SK-N-SH treated with all-trans-retinoic acid at 6 μM for 48 hours (cell line): ENCODE results near the gene ORC1.

Experiments used
- ATAC-seq: fragments of 200-7000 bp; cut with Tn5 transposase; 3 replicates; pipeline ENCODE4 v1.9.1; 2020; ENCODE audit warnings: mild to moderate bottlenecking, moderate library complexity
- BACH2 ChIP-seq: fragments of 250-450 bp; sonication (Bioruptor Pico); IDR thresholded peaks from 2 replicates; pipeline ENCODE4 v1.9.0; 2021; ENCODE audit warnings: mild to moderate bottlenecking, borderline replicate concordance
- CREB5 ChIP-seq: fragments of 250-450 bp; sonication (Bioruptor Pico); IDR thresholded peaks from 2 replicates; pipeline ENCODE4 v1.5.1; 2020; ENCODE audit warnings: low read depth, mild to moderate bottlenecking, moderate library complexity
- CSDC2 ChIP-seq: fragments of 250-450 bp; sonication (Bioruptor Pico); IDR thresholded peaks from 2 replicates; pipeline ENCODE4 v1.5.0; 2020; ENCODE audit warnings: mild to moderate bottlenecking, moderate library complexity
- CSRNP3 ChIP-seq: fragments of 250-450 bp; sonication (Bioruptor Pico); IDR thresholded peaks from 2 replicates; pipeline ENCODE4 v1.5.1; 2021; ENCODE audit warnings: mild to moderate bottlenecking, moderate library complexity
- ESRRG ChIP-seq: fragments of 250-450 bp; sonication (Bioruptor Pico); IDR thresholded peaks from 2 replicates; pipeline ENCODE4 v1.6.1; 2021; ENCODE audit warnings: mild to moderate bottlenecking
- GLIS3 ChIP-seq: fragments of 250-450 bp; sonication (Bioruptor Pico); IDR thresholded peaks from 2 replicates; pipeline ENCODE4 v1.5.0; 2020; ENCODE audit warnings: mild to moderate bottlenecking, moderate library complexity
- ISL1 ChIP-seq: fragments of 250-450 bp; sonication (Bioruptor Pico); IDR thresholded peaks from 2 replicates; pipeline ENCODE4 v2.1.2; 2022; ENCODE audit warnings: mild to moderate bottlenecking, moderate library complexity
- OSR1 ChIP-seq: fragments of 250-450 bp; sonication (Bioruptor Pico); IDR thresholded peaks from 2 replicates; pipeline ENCODE4 v1.8.0; 2022; ENCODE audit warnings: moderate library complexity, mild to moderate bottlenecking, inconsistent platforms
- POU6F1 ChIP-seq: fragments of 250-450 bp; sonication (Bioruptor Pico); IDR thresholded peaks from 2 replicates; pipeline ENCODE4 v1.8.0; 2021; ENCODE audit warnings: low read depth, mild to moderate bottlenecking, moderate library complexity, borderline replicate concordance
- PPARA ChIP-seq: fragments of 250-450 bp; sonication (Bioruptor Pico); IDR thresholded peaks from 2 replicates; pipeline ENCODE4 v1.5.0; 2020; ENCODE audit warnings: mild to moderate bottlenecking, borderline replicate concordance
- SNAI2 ChIP-seq: fragments of 250-450 bp; sonication (Bioruptor Pico); IDR thresholded peaks from 2 replicates; pipeline ENCODE4 v1.5.0; 2020; ENCODE audit warnings: mild to moderate bottlenecking, moderate library complexity
- TCF4 ChIP-seq: fragments of 250-450 bp; sonication (Bioruptor Pico); IDR thresholded peaks from 2 replicates; pipeline ENCODE4 v1.8.0; 2021; ENCODE audit warnings: mild to moderate bottlenecking, moderate library complexity, borderline replicate concordance
- TOX ChIP-seq: fragments of 250-450 bp; sonication (Bioruptor Pico); IDR thresholded peaks from 2 replicates; pipeline ENCODE4 v1.8.0; 2021; ENCODE audit warnings: mild to moderate bottlenecking, moderate library complexity, borderline replicate concordance
- TSHZ2 ChIP-seq: fragments of 250-450 bp; sonication (Bioruptor Pico); IDR thresholded peaks from 2 replicates; pipeline ENCODE4 v1.5.0; 2020; ENCODE audit warnings: mild to moderate bottlenecking, moderate library complexity
- ZFP3 ChIP-seq: fragments of 250-450 bp; sonication (Bioruptor Pico); IDR thresholded peaks from 2 replicates; pipeline ENCODE4 v1.5.0; 2020; ENCODE audit warnings: mild to moderate bottlenecking, moderate library complexity
- ZNF565 ChIP-seq: fragments of 450-650 bp; formaldehyde crosslinking; conservative IDR thresholded peaks from 2 replicates; pipeline ENCODE4 v1.5.0; 2020; ENCODE audit warnings: low read depth, mild to moderate bottlenecking, moderate library complexity
- ZNF70 ChIP-seq: fragments of 450-650 bp; formaldehyde crosslinking; IDR thresholded peaks from 2 replicates; pipeline ENCODE4 v1.5.0; 2020; ENCODE audit warnings: mild to moderate bottlenecking, moderate library complexity
- ZNF8 ChIP-seq: fragments of 450-650 bp; formaldehyde crosslinking; IDR thresholded peaks from 2 replicates; pipeline ENCODE4 v1.5.0; 2020; ENCODE audit warnings: mild to moderate bottlenecking, moderate library complexity

ORC1 gene

GRCh38 chr1:52404116-52404974, at the start of gene ORC1, which contains the start of gene PRPF38A:
ORC1 (minus strand) TSS chr1:52404423; CDS start chr1:52402223, 2,200 bp downstream.
PRPF38A (plus strand) TSS chr1:52404602; CDS start chr1:52404750, 148 bp downstream.
- ATAC-seq, result peak; percentile 95
- TF ChIP-seq BACH2 (CRISPR knock-in tag) (no peak), ZNF565 (no peak), ZFP3 (CRISPR knock-in tag) (no peak), CREB5 (CRISPR knock-in tag) (no peak), TSHZ2 (CRISPR knock-in tag) (no peak), ESRRG (CRISPR knock-in tag) (no peak), TOX (CRISPR knock-in tag) (no peak), ZNF70 (CRISPR knock-in tag) (no peak), ZNF8 (no peak), OSR1 (CRISPR knock-in tag) (no peak), CSRNP3 (CRISPR knock-in tag) (no peak), GLIS3 (CRISPR knock-in tag) (no peak), PPARA (CRISPR knock-in tag) (no peak), TCF4 (CRISPR knock-in tag) (no peak), ISL1 (CRISPR knock-in tag) (no peak)
- TF ChIP-seq, all 23 proteins: peak for 0

GRCh38 chr1:52444463-52444862, 40.2 kb upstream of the ORC1 start:
- no peak for ATAC-seq
- TF ChIP-seq OSR1 (CRISPR knock-in tag) (no peak), TCF4 (CRISPR knock-in tag) (peak; percentile 69; the same call in 1 of the 2 replicates)

- no peak for TF ChIP-seq CSDC2
- TF ChIP-seq ZNF565, result no peak
- TF ChIP-seq ISL1 (CRISPR knock-in tag), result no peak
- no peak for TF ChIP-seq TSHZ2 (CRISPR knock-in tag)
- TF ChIP-seq SNAI2 (CRISPR knock-in tag), result no peak
- TF ChIP-seq POU6F1 (CRISPR knock-in tag), result no peak
- no peak for TF ChIP-seq TOX (CRISPR knock-in tag)
- TF ChIP-seq GLIS3 (CRISPR knock-in tag), result no peak
- no peak for ATAC-seq
Measured at GRCh38 chr1:52439976-52440375, 35.8 kb upstream of the ORC1 start.
